Small intestine (tissue), 16 donors: ENCODE results near the gene HUNK. TPM values are rescaled to one million over a fixed set of nuclear protein-coding genes. Genes with fewer than 3 reads are reported as not detected.

ENCODE experiments used
- DNase-seq, 2 donors: peaks; one replicate each; pipeline versions ENCODE4 v3.0.0 to v3.0.0-alpha.2; 2013
- FAIRE-seq: peaks from 2 replicates; lab custom pipeline; 2012; peaks lifted over from hg19 to GRCh38; lab: Jason Lieb, UNC
- H3K27ac ChIP-seq, 3 donors: one replicate each; pipeline ENCODE4 v1.5.1; 2013; ENCODE audit warnings: low read length in 2 of 3, mild to moderate bottlenecking in 2 of 3, control low read depth in 1 of 3, inconsistent platforms in 1 of 3, low read depth in 1 of 3, moderate library complexity in 1 of 3
- H3K27me3 ChIP-seq, 3 donors: one replicate each; pipeline ENCODE4 v1.6.1; 2013; ENCODE audit warnings: low read length in 3 of 3, inconsistent platforms in 1 of 3; ENCODE audit not compliant: control insufficient read depth in 3 of 3, insufficient read depth in 3 of 3
- H3K36me3 ChIP-seq, 3 donors: one replicate each; pipeline ENCODE4 v1.6.1; 2013; ENCODE audit warnings: low read length in 3 of 3, inconsistent platforms in 1 of 3, low read depth in 1 of 3, mild to moderate bottlenecking in 1 of 3, moderate library complexity in 1 of 3; ENCODE audit not compliant: control insufficient read depth in 3 of 3, insufficient read depth in 2 of 3
- H3K4me1 ChIP-seq, 3 donors: one replicate each; pipeline ENCODE4 v1.6.1; 2013; ENCODE audit warnings: low read length in 2 of 3, inconsistent platforms in 1 of 3, low read depth in 1 of 3, mild to moderate bottlenecking in 1 of 3, moderate library complexity in 1 of 3; ENCODE audit not compliant: control insufficient read depth in 3 of 3, insufficient read depth in 2 of 3
- H3K4me3 ChIP-seq, 3 donors: one replicate each; pipeline ENCODE4 v1.5.1; 2013; ENCODE audit warnings: low read length in 3 of 3, control low read depth in 1 of 3, inconsistent platforms in 1 of 3, low read depth in 1 of 3, mild to moderate bottlenecking in 1 of 3, moderate library complexity in 1 of 3
- H3K9me3 ChIP-seq, 2 donors: one replicate each; pipeline ENCODE4 v1.6.1; 2013; ENCODE audit warnings: low read depth in 1 of 2, low read length in 1 of 2; ENCODE audit not compliant: control insufficient read depth in 2 of 2, insufficient read depth in 1 of 2
- WGBS, 3 donors: extraction: QIAGEN DNeasy Blood & Tissue Kit; methylation state at CpG; one replicate each; pipeline ENCODE4 v1.1.7; 2013; 5-methylcytosine and 5-hydroxymethylcytosine counted together
- long read RNA-seq, 10 donors: transcript quantifications; one replicate each; lab custom pipeline, GENCODE V29; 2026
- polyA plus RNA-seq, 4 donors: library from polyadenylated mRNA; stranded (reverse) in 3 of 4; unstranded in 1 of 4; fragments of 200-250 nt in 3 of 4; fragments of 120-200 nt in 1 of 4; gene quantifications; one replicate each; pipeline versions ENCODE4 v1.2.1 to v1.2.3, GENCODE V29; 2013
- donor health status: healthy with polysubstance abuse.
- donor health status: control.
- donor health status: control.
- donor health status: Bipolar disorder and iron deficiency.
- donor health status: healthy.

Gene HUNK
- polyA plus RNA-seq, result 1 to 10 TPM; 1.1 to 8.4 (median 2.3) TPM
- long read RNA-seq, donor 1, partial matches to known transcripts, result 22 of 22 reads
- long read RNA-seq, donor 1, other reads (novel, unspliced or antisense), result 0 of 22 reads
- long read RNA-seq, donor 2, result 0 reads
- long read RNA-seq, donor 3, result 0 reads
- long read RNA-seq, donor 4, result 0 reads
- long read RNA-seq, donor 5, result 0 reads
- long read RNA-seq, donor 6, full-length matches to known transcripts, result 2 of 2 reads
- long read RNA-seq, donor 6, partial matches to known transcripts, result 0 of 2 reads
- long read RNA-seq, donor 6, other reads (novel, unspliced or antisense), result 0 of 2 reads
- long read RNA-seq, donor 7, result 0 reads
- long read RNA-seq, donor 8, full-length matches to known transcripts, result 2 of 2 reads
- long read RNA-seq, donor 8, partial matches to known transcripts, result 0 of 2 reads
- long read RNA-seq, donor 8, other reads (novel, unspliced or antisense), result 0 of 2 reads
- long read RNA-seq, donor 9, result 0 reads
- long read RNA-seq, donor 10, full-length matches to known transcripts, result 1 of 1 reads
- long read RNA-seq, donor 10, partial matches to known transcripts, result 0 of 1 reads
- long read RNA-seq, donor 10, other reads (novel, unspliced or antisense), result 0 of 1 reads

- no peak for FAIRE-seq
- peak within 1 kb of the TSS; percentile 52 to 81 (median 52) for H3K4me3 ChIP-seq
- H3K27ac ChIP-seq, result peak within 1 kb of the TSS; percentile 12 to 80 (median 75)
- no peaks in the 10 kb centered on the region for H3K9me3 ChIP-seq
- peaks cover 0 to 10% (median 0%) of the 10 kb centered on the region in 3 donors for H3K36me3 ChIP-seq
- H3K27me3 ChIP-seq, result peaks cover 0 to 4% (median 0%) of the 10 kb centered on the region in 3 donors
- H3K4me1 ChIP-seq, result peaks cover 0 to 21% (median 5%) of the 10 kb centered on the region in 3 donors
- WGBS, 3 donors, result 1 to 2% (median 1%) methylated on average over 51 to 74 of the region's 74 CpGs
- peak; percentile 53 to 86 for DNase-seq
These were observed at the start of gene HUNK for GRCh38 chr21:31872452-31873274. HUNK (plus strand) TSS chr21:31873020; CDS start chr21:31873675, 655 bp downstream.

GRCh38 chr21:31829736-31830472 lies 42.9 kb upstream of the HUNK start:
- no peak for FAIRE-seq

GRCh38 chr21:31830701-31831100 lies 42.1 kb upstream of the HUNK start:
- Histone ChIP-seq H3K27me3 (no peaks in the 10 kb centered on the region), H3K36me3 (no peaks in the 10 kb centered on the region), H3K4me1 (no peaks in the 10 kb centered on the region), H3K9me3 (no peaks in the 10 kb centered on the region), H3K4me3 (no peak overlapping the region), H3K27ac (no peak overlapping the region)
- WGBS, 3 donors, result 63 to 91% (median 82%) methylated on average over 4 of the region's 4 CpGs
- no peak for FAIRE-seq
- no peak for DNase-seq

More at GRCh38 chr21:31829736-31830472, 42.9 kb upstream of the HUNK start:
- Histone ChIP-seq H3K4me1 (no peaks in the 10 kb centered on the region), H3K27ac (no peak overlapping the region), H3K9me3 (no peaks in the 10 kb centered on the region), H3K36me3 (no peaks in the 10 kb centered on the region), H3K27me3 (no peaks in the 10 kb centered on the region), H3K4me3 (no peak overlapping the region)
- DNase-seq, result no peak
- WGBS, 3 donors, result 82 to 89% (median 83%) methylated on average over 5 of the region's 5 CpGs

GRCh38 chr21:31837041-31837440 lies 35.8 kb upstream of the HUNK start:
- H3K27ac ChIP-seq, result no peak overlapping the region
- H3K4me3 ChIP-seq, result no peak overlapping the region
- no peak for DNase-seq
- no peaks in the 10 kb centered on the region for H3K9me3 ChIP-seq
- H3K4me1 ChIP-seq, result no peaks in the 10 kb centered on the region
- H3K27me3 ChIP-seq, result no peaks in the 10 kb centered on the region
- H3K36me3 ChIP-seq, result no peaks in the 10 kb centered on the region
- FAIRE-seq, result no peak

GRCh38 chr21:31837618-31838390 lies 35.0 kb upstream of the HUNK start:
- Histone ChIP-seq H3K9me3 (no peaks in the 10 kb centered on the region), H3K36me3 (no peaks in the 10 kb centered on the region), H3K4me3 (no peak overlapping the region), H3K27ac (no peak overlapping the region), H3K4me1 (no peaks in the 10 kb centered on the region), H3K27me3 (no peaks in the 10 kb centered on the region)
- DNase-seq, result no peak
- WGBS, 3 donors, result 46 to 80% (median 60%) methylated on average over 3 of the region's 3 CpGs
- FAIRE-seq, result no peak

GRCh38 chr21:31838586-31839355 lies 34.0 kb upstream of the HUNK start:
- DNase-seq (no peak), FAIRE-seq (no peak)
- H3K4me1 ChIP-seq, result no peaks in the 10 kb centered on the region
- no peaks in the 10 kb centered on the region for H3K27me3 ChIP-seq
- H3K36me3 ChIP-seq, result no peaks in the 10 kb centered on the region
- H3K27ac ChIP-seq, result no peak overlapping the region
- H3K9me3 ChIP-seq, result no peaks in the 10 kb centered on the region
- no peak overlapping the region for H3K4me3 ChIP-seq
- WGBS, 3 donors, result 83 to 87% (median 86%) methylated on average over 5 of the region's 5 CpGs

- DNase-seq, result no peak
- Histone ChIP-seq H3K9me3 (no peaks in the 10 kb centered on the region), H3K36me3 (no peaks in the 10 kb centered on the region), H3K4me3 (no peak overlapping the region), H3K4me1 (no peaks in the 10 kb centered on the region), H3K27ac (no peak overlapping the region), H3K27me3 (no peaks in the 10 kb centered on the region)
- FAIRE-seq, result no peak
These were observed 28.6 kb upstream of the HUNK start for GRCh38 chr21:31844206-31844605.
